Endothelial cell of umbilical vein (primary cell): ENCODE results near the gene FAM83F. TPM values are rescaled to one million over a fixed set of nuclear protein-coding genes. Genes with fewer than 3 reads are reported as not detected.

ENCODE experiments used
- BruUV-seq: library from RNA; stranded (reverse); fragments of 400-500 nt; replicated peaks from 2 replicates; lab custom pipeline; 2021; lab: Mats Ljungman, UMichigan
- CTCF ChIA-PET: fragments of 300-600, 350-600 bp; sonication (Branson Sonifier 250); formaldehyde crosslinking; loops from one replicate; lab custom pipeline; 2021; ENCODE audit warnings: antibody characterized with exemption, inconsistent platforms; lab: Charles Lee
- POLR2A ChIA-PET: fragments of 300-600, 350-600 bp; sonication (Branson Sonifier 250); formaldehyde crosslinking; loops from one replicate; lab custom pipeline; 2021; ENCODE audit warnings: antibody characterized with exemption, inconsistent platforms; lab: Charles Lee
- DNase-seq: peaks from one replicate; pipeline ENCODE4 v3.0.0-alpha.2; 2011; ENCODE audit warnings: low read depth, low spot score
- FAIRE-seq: peaks from 2 replicates; lab custom pipeline; 2011; peaks lifted over from hg19 to GRCh38; lab: Jason Lieb, UNC
- H2AFZ ChIP-seq: 2 replicates; pipeline ENCODE4 v1.6.0; 2012; ENCODE audit warnings: low read depth, low read length, control low read depth, inconsistent platforms
- H3K27ac ChIP-seq: 2 replicates; pipeline ENCODE4 v1.5.1; 2011; ENCODE audit warnings: low read depth, mild to moderate bottlenecking, control low read depth, low read length, moderate library complexity; ENCODE audit not compliant: insufficient read depth
- H3K27me3 ChIP-seq, 2 experiments: 2 replicates each; pipeline versions ENCODE4 v1.6.0 to v1.6.1; 2011; ENCODE audit warnings: low read length in 2 of 2, mixed read lengths in 1 of 2; ENCODE audit not compliant: control insufficient read depth in 2 of 2, insufficient read depth in 2 of 2
- H3K36me3 ChIP-seq, 2 experiments: 2 replicates in 1 of 2; 3 replicates in 1 of 2; pipeline ENCODE4 v1.5.1; 2011; ENCODE audit warnings: low read length in 2 of 2, mild to moderate bottlenecking in 1 of 2, moderate library complexity in 1 of 2; ENCODE audit not compliant: control insufficient read depth in 2 of 2, insufficient read depth in 2 of 2; ENCODE audit errors: extremely low read depth in 1 of 2
- H3K4me1 ChIP-seq: 3 replicates; pipeline ENCODE4 v1.5.1; 2011; ENCODE audit warnings: mild to moderate bottlenecking, low read length; ENCODE audit not compliant: control insufficient read depth, insufficient read depth; ENCODE audit errors: extremely low read depth
- H3K4me2 ChIP-seq: 2 replicates; pipeline ENCODE4 v1.6.1; 2011; ENCODE audit warnings: low read length, control low read depth, mixed read lengths; ENCODE audit not compliant: insufficient read depth
- H3K4me3 ChIP-seq, 3 experiments: fragments of 200-600 bp in 1 of 3; sonication (generic), shearing (Covaris generic) in 1 of 3; replicated peaks in 1 of 3; 2 replicates each; pipeline ENCODE4 v1.5.1; 2011 to 2016; ENCODE audit warnings: control low read depth in 3 of 3, low read length in 3 of 3, mild to moderate bottlenecking in 2 of 3, inconsistent platforms in 1 of 3, low read depth in 1 of 3, moderate library complexity in 1 of 3; ENCODE audit not compliant: insufficient read depth in 1 of 3
- H3K79me2 ChIP-seq: 2 replicates; pipeline ENCODE4 v1.6.0; 2012; ENCODE audit warnings: low read length, inconsistent platforms; ENCODE audit not compliant: control insufficient read depth, insufficient read depth
- H3K9ac ChIP-seq: replicated peaks from 2 replicates; pipeline ENCODE3; 2011; ENCODE audit warnings: low read length, control low read depth; ENCODE audit not compliant: insufficient read depth; ENCODE audit errors: extremely low read depth
- H3K9me1 ChIP-seq: replicated peaks from 3 replicates; pipeline ENCODE4 v1.6.0; 2011; ENCODE audit warnings: mild to moderate bottlenecking, low read length; ENCODE audit not compliant: control insufficient read depth, insufficient read depth; ENCODE audit errors: extremely low read depth
- H3K9me3 ChIP-seq: replicated peaks from 2 replicates; pipeline ENCODE4 v1.5.1; 2012; ENCODE audit warnings: low read length, inconsistent platforms; ENCODE audit not compliant: control insufficient read depth, insufficient read depth
- H4K20me1 ChIP-seq: replicated peaks from 2 replicates; pipeline ENCODE3; 2011; ENCODE audit warnings: mild to moderate bottlenecking, low read length; ENCODE audit not compliant: control insufficient read depth, insufficient read depth; ENCODE audit errors: extremely low read depth
- EZH2 ChIP-seq: IDR thresholded peaks from 2 replicates; pipeline ENCODE4 v1.6.1; 2012; ENCODE audit warnings: borderline replicate concordance, low read depth, mild to moderate bottlenecking, moderate library complexity, low read length, inconsistent platforms; ENCODE audit not compliant: severe bottlenecking
- FOS ChIP-seq: IDR thresholded peaks from 2 replicates; pipeline ENCODE4 v1.6.1; 2011; ENCODE audit warnings: mild to moderate bottlenecking, low read length, moderate library complexity, borderline replicate concordance; ENCODE audit not compliant: insufficient read depth
- GATA2 ChIP-seq: IDR thresholded peaks from 2 replicates; pipeline ENCODE4 v1.7.0; 2011; ENCODE audit warnings: low read depth, mild to moderate bottlenecking, moderate library complexity, mixed read lengths, low read length; ENCODE audit not compliant: insufficient read length, insufficient read depth
- JUN ChIP-seq: IDR thresholded peaks from 2 replicates; pipeline ENCODE4 v1.6.1; 2011; ENCODE audit warnings: borderline replicate concordance, low read depth; ENCODE audit not compliant: insufficient read length, insufficient read depth
- MYC ChIP-seq: IDR thresholded peaks from one replicate; pipeline ENCODE4 v1.6.1; 2011; ENCODE audit warnings: mild to moderate bottlenecking, low read depth, low read length
- POLR2A ChIP-seq: IDR thresholded peaks from 2 replicates; pipeline ENCODE4 v1.6.1; 2012; ENCODE audit warnings: low read depth, mild to moderate bottlenecking, control low read depth, low read length
- POLR2AphosphoS5 ChIP-seq: IDR thresholded peaks from 2 replicates; pipeline ENCODE4 v1.6.1; 2012; ENCODE audit warnings: low read depth, mild to moderate bottlenecking, control low read depth, low read length, moderate library complexity; ENCODE audit not compliant: insufficient read depth
- dilution Hi-C: fragments of 300-500 bp; cut with MboI; formaldehyde crosslinking; loops from one replicate; pipeline ENCODE4 v1.15.0; 2019; ENCODE audit warnings: low sequenced_read_pairs; ENCODE audit not compliant: extremely low pct_ligation_motif_present
- intact Hi-C: fragments of 100-400 bp; cut with micrococcal nuclease; formaldehyde crosslinking; loops from one replicate; pipeline ENCODE4 v1.10.0; 2022
- polyA plus RNA-seq, 4 experiments: library from polyadenylated mRNA; depleted of rRNA in 3 of 4; stranded (reverse) in 3 of 4; unstranded in 1 of 4; fragments of >200 nt; gene quantifications; 2 replicates each; pipeline versions ENCODE4 v1.2.1 to v1.2.3, GENCODE V29; 2011 to 2012; ENCODE audit warnings: missing spikeins in 1 of 4
- total RNA-seq: library from RNA; stranded (reverse); gene quantifications from 2 replicates; pipeline ENCODE4 v1.2.3, GENCODE V29; 2021
- TF ChIP-seq, protein P1 (sequence below): IDR thresholded peaks from 2 replicates; pipeline ENCODE4 v1.6.1; 2011; ENCODE audit not compliant: insufficient read depth, insufficient read length
- TF ChIP-seq, protein P2 (sequence below), 2 donors: IDR thresholded peaks; 1 replicate in 1 of 2; 2 replicates in 1 of 2; pipeline ENCODE4 v1.5.1; 2011; ENCODE audit warnings: low read length in 2 of 2, mild to moderate bottlenecking in 2 of 2, moderate library complexity in 2 of 2, control low read depth in 1 of 2, inconsistent platforms in 1 of 2, low read depth in 1 of 2; ENCODE audit not compliant: insufficient read depth in 1 of 2; ENCODE audit errors: extremely low read depth in 1 of 2

FAM83F gene
- total and polyA plus RNA-seq, 2 donors (not counting 3 experiments of a cell fraction or from before 2014, with no cell fraction given) = not detected

DNA sequence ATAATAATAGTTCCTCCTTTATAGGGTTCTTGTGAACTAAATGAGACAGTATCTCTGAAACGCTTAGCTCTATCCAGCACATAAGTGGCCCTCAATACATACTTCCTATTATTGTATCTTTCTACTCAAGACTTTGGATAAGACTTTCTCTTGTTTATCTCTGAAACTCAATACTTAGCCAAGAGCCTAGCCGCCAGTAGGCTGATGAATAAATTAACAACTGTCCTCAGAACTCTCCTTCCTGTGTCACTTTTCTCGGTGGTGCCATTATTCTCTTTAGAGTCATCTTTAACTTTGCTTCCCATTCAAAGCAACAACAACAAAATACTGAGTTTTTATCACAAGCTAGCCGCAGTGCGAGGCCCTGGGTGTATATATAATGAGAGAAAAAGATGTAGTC lies 86.9 kb downstream of the FAM83F start:
- ChIA-PET CTCF (no interaction called here), POLR2A (no interaction called here)
- H3K4me1 ChIP-seq = no peaks in the 10 kb centered on the region
- H3K9ac ChIP-seq = no peak overlapping the region
- DNase-seq (no peak), FAIRE-seq (no peak)
- BruUV-seq = no TSS peak
- no peaks in the 10 kb centered on the region for H3K9me1 ChIP-seq
- no peak overlapping the region for H3K4me2 ChIP-seq
- no peak overlapping the region for H3K27ac ChIP-seq
- no peak overlapping the region for H3K4me3 ChIP-seq
- no peaks in the 10 kb centered on the region for H3K9me3 ChIP-seq
- H4K20me1 ChIP-seq = peaks cover 6% of the 10 kb centered on the region
- dilution Hi-C loops (no loop called here), intact Hi-C loops (no loop called here)
- no peaks in the 10 kb centered on the region for H3K79me2 ChIP-seq
- no peaks in the 10 kb centered on the region for H3K36me3 ChIP-seq
- H2AFZ ChIP-seq = no peak overlapping the region
- H3K27me3 ChIP-seq = peaks cover 20 to 29% of the 10 kb centered on the region in 2 experiments
- TF ChIP-seq POLR2A (no peak), EZH2 (no peak), GATA2 (no peak), FOS (no peak), POLR2AphosphoS5 (no peak), JUN (no peak), MYC (no peak)
- TF ChIP-seq, protein P1, sequence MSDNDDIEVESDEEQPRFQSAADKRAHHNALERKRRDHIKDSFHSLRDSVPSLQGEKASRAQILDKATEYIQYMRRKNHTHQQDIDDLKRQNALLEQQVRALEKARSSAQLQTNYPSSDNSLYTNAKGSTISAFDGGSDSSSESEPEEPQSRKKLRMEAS = no peak
- TF ChIP-seq, protein P2, sequence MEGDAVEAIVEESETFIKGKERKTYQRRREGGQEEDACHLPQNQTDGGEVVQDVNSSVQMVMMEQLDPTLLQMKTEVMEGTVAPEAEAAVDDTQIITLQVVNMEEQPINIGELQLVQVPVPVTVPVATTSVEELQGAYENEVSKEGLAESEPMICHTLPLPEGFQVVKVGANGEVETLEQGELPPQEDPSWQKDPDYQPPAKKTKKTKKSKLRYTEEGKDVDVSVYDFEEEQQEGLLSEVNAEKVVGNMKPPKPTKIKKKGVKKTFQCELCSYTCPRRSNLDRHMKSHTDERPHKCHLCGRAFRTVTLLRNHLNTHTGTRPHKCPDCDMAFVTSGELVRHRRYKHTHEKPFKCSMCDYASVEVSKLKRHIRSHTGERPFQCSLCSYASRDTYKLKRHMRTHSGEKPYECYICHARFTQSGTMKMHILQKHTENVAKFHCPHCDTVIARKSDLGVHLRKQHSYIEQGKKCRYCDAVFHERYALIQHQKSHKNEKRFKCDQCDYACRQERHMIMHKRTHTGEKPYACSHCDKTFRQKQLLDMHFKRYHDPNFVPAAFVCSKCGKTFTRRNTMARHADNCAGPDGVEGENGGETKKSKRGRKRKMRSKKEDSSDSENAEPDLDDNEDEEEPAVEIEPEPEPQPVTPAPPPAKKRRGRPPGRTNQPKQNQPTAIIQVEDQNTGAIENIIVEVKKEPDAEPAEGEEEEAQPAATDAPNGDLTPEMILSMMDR (IDR thresholded peaks at IDR 0.05; ENCODE audit: extremely low read depth in 1 of 2, insufficient read depth in 1 of 2, low read depth in 1 of 2, low read length in 2 of 2) = no peak
